HepG2 (cell line): ENCODE data around the gene MPC1. TPM values are rescaled to one million over a fixed set of nuclear protein-coding genes. Genes with fewer than 3 reads are reported as not detected.

ENCODE experiments used
- ARID3A ChIP-seq: IDR thresholded peaks from 2 replicates; pipeline ENCODE4 v1.6.1; 2012; ENCODE audit warnings: low read depth, low read length, improper control_type of control experiment
- BCL6 ChIP-seq: IDR thresholded peaks from 2 replicates; pipeline ENCODE4 v1.6.1; 2016; ENCODE audit warnings: missing genetic modification reagents, missing compliant biosample characterization
- HNF1A ChIP-seq, 2 experiments: sonication (generic) in 1 of 2; formaldehyde crosslinking in 1 of 2; IDR thresholded peaks; 2 replicates each; pipeline versions ENCODE4 v1.4.0 to v1.6.1; 2016 to 2020; ENCODE audit warnings: borderline replicate concordance in 1 of 2, low read depth in 1 of 2, mild to moderate bottlenecking in 1 of 2, missing genetic modification reagents in 1 of 2
- NFRKB ChIP-seq: fragments of 450-650 bp; IDR thresholded peaks from 2 replicates; pipeline ENCODE4 v1.6.1; 2017
- POGK ChIP-seq: sonication (generic); formaldehyde crosslinking; conservative IDR thresholded peaks from 2 replicates; pipeline ENCODE4 v1.8.0; 2022; ENCODE audit warnings: mild to moderate bottlenecking, moderate library complexity, missing genetic modification reagents
- REL ChIP-seq: sonication (generic); formaldehyde crosslinking; conservative IDR thresholded peaks from 2 replicates; pipeline ENCODE4 v1.8.0; 2022; ENCODE audit warnings: mild to moderate bottlenecking, missing genetic modification reagents, moderate library complexity
- SMAD1 ChIP-seq: sonication (generic); formaldehyde crosslinking; IDR thresholded peaks from 2 replicates; pipeline ENCODE4 v1.4.0; 2020; ENCODE audit warnings: missing genetic modification reagents, low read depth, mild to moderate bottlenecking, borderline replicate concordance
- SNAPC4 ChIP-seq: sonication (generic); formaldehyde crosslinking; IDR thresholded peaks from 2 replicates; pipeline ENCODE4 v1.4.0; 2020; ENCODE audit warnings: mild to moderate bottlenecking, missing genetic modification reagents
- SP4 ChIP-seq: sonication (generic); formaldehyde crosslinking; IDR thresholded peaks from 2 replicates; pipeline ENCODE4 v1.8.1; 2023; ENCODE audit warnings: mild to moderate bottlenecking, missing genetic modification reagents
- TIGD3 ChIP-seq: sonication (generic); formaldehyde crosslinking; IDR thresholded peaks from 2 replicates; pipeline ENCODE4 v1.5.1; 2020; ENCODE audit warnings: mild to moderate bottlenecking, missing genetic modification reagents, borderline replicate concordance
- ZNF775 ChIP-seq: sonication (generic); formaldehyde crosslinking; IDR thresholded peaks from 2 replicates; pipeline ENCODE4 v1.4.0; 2020; ENCODE audit warnings: missing genetic modification reagents, mild to moderate bottlenecking, moderate library complexity, borderline replicate concordance
- ZNF891 ChIP-seq: sonication (generic); formaldehyde crosslinking; IDR thresholded peaks from 2 replicates; pipeline ENCODE4 v1.5.0; 2020; ENCODE audit warnings: mild to moderate bottlenecking, missing genetic modification reagents
- polyA plus RNA-seq, 8 experiments: library from polyadenylated mRNA; depleted of rRNA in 3 of 8; stranded (reverse) in 7 of 8; unstranded in 1 of 8; fragments of >200 nt; fragmentation: Illumina TruSeq in 4 of 8; extraction: Trizol in 4 of 8; gene quantifications; 2 replicates each; pipeline versions ENCODE4 v1.2.1 to v1.2.3, GENCODE V29; 2011 to 2016; ENCODE audit warnings: low read depth in 4 of 8, missing spikeins in 1 of 8, mixed read lengths in 1 of 8; ENCODE audit not compliant: insufficient read depth in 1 of 8
- total RNA-seq, 5 experiments: library from RNA; depleted of rRNA; stranded (reverse); fragments of >200 nt; fragmentation: Illumina TruSeq; extraction: Trizol; gene quantifications; 2 replicates each; pipeline ENCODE4 v1.2.3, GENCODE V29; 2016; ENCODE audit warnings: low read depth in 1 of 5

The MPC1 gene
- total and polyA plus RNA-seq, 2 of the 13 experiments (the other 11 are each of a cell fraction or from before 2014, with no cell fraction given), result 189 to 214 TPM

- TF ChIP-seq SNAPC4 (CRISPR knock-in tag), result peak; percentile 74; the same call in 1 of the 2 replicates
- no peak for TF ChIP-seq HNF1A (IDR thresholded peaks at IDR 0.05; ENCODE audit: low read depth)
- TF ChIP-seq HNF1A (CRISPR knock-in tag; IDR thresholded peaks at IDR 0.05; ENCODE audit: borderline replicate concordance), result no peak; the same call in 1 of the 2 replicates
- TF ChIP-seq ZNF891 (CRISPR knock-in tag), result peak; percentile 67; the same call in 1 of the 2 replicates
- TF ChIP-seq TIGD3 (CRISPR knock-in tag), result no peak
- TF ChIP-seq SP4, result 0 out of 2 replicates have a peak, but pooled peaks have one; percentile 29
- TF ChIP-seq SMAD1 (CRISPR knock-in tag), result peak; percentile 82; the same call in 1 of the 2 replicates
- TF ChIP-seq REL (CRISPR knock-in tag), result no peak
- no peak for TF ChIP-seq NFRKB
- TF ChIP-seq BCL6 (CRISPR knock-in tag), result peak; percentile 64
- TF ChIP-seq ZNF775 (CRISPR knock-in tag), result no peak
- TF ChIP-seq POGK (CRISPR knock-in tag), result 0 out of 2 replicates have a peak, but pooled peaks have one; percentile 63
- 0 out of 2 replicates have a peak, but pooled peaks have one; percentile 18 for TF ChIP-seq ARID3A
These were observed 824 bp downstream of the MPC1 start (continued) for GRCh38 chr6:166381733-166382499.
